GM12865 (cell line): ENCODE data around the gene GNAS.
A peak's percentile ranks its signal among the peaks of the same experiment; 100 is the strongest.

Source experiments
- DNase-seq: peaks from one replicate; pipeline ENCODE4 v3.0.0; 2010; ENCODE audit warnings: low read depth
- H3K4me3 ChIP-seq: 2 replicates; pipeline ENCODE4 v1.5.1; 2011; ENCODE audit warnings: mild to moderate bottlenecking, low read depth, low read length, control low read depth
- CTCF ChIP-seq: IDR thresholded peaks from 2 replicates; pipeline ENCODE4 v1.5.1; 2011; ENCODE audit warnings: low read length, control low read depth, low read depth, inconsistent platforms; ENCODE audit not compliant: insufficient read depth; ENCODE audit errors: missing control alignments

GNAS gene

GRCh38 chr20:58893355-58894120 lies 41.0 kb downstream of the GNAS start:
- peak; percentile 53 for DNase-seq
- peak overlapping the region; percentile 90 for H3K4me3 ChIP-seq
- no peak for TF ChIP-seq CTCF

- no peak for TF ChIP-seq CTCF
- H3K4me3 ChIP-seq = peak overlapping the region; percentile 90
- DNase-seq = no peak
These were observed 42.3 kb downstream of the GNAS start for GRCh38 chr20:58894652-58895447.

DNA sequence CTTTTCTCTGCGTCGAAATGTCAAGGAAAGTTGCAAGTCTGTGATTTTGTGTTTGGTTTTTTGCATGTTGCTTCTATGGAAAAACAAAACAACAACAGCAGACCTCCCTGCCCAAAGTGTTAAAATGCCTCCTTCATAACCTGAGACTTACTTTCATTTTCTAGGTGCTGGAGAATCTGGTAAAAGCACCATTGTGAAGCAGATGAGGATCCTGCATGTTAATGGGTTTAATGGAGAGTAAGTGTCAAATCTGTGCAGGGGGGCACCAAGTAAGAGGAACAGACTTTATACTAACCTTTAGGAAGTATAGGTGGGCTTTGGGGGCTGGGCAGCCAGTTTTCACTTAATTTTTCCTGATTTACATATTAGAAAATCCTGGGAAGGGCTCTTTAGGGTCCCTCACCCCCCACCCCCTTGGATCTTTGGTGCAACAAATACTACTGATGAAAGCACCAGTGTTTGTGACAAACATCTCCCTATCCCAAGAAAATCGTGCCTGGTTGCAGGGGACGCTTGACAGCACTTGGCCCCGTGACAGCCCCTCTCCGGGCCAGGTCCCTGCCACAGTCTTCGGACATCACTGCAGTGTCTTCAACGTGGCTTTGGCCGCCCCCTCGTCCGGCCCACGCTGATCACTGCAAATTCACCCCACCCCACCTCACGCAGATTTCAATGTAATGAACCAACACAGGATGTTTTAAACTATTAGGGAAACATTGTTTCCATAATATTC lies 43.1 kb downstream of the GNAS start:
- H3K4me3 ChIP-seq = no peak overlapping the region
- no peak for TF ChIP-seq CTCF
- no peak for DNase-seq

DNA sequence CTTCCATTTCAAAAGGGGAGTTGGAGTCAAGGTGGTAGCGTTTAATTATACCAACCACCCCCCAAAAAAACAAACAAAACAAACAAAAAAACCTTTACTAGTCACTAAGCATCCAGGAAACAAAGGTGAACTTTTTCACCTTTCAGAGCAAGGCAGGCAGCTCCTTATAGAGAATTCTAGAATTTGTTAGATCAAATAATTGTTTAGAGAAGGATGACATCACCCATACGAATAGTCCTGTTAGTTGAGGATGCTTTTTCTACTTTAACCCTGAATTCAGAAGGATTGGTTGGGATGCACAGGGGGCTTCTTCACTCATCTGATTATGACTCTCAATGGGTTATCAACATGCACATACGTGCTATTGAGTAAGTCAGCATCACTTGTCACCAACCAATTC lies 44.3 kb downstream of the GNAS start:
- H3K4me3 ChIP-seq = no peak overlapping the region
- TF ChIP-seq CTCF = no peak
- no peak for DNase-seq

DNA sequence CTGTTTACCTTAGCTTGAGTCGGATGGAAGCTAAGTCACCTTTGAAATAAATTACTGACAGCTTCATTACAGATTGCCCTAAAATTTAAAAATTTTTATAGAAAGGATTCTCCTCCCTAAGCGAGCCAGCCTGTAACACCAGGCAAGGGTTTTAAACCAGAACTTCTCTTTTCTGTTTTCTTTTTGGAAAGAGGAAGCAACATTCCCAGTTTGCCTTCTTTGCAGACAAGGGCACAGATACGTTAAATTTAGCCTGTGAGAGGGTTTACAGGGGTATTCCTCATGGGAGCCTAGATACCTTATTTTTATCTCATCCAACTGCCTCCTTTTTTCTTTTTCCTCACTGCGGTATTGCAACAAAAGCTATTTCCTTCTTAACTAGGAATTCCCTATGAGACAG lies 45.0 kb downstream of the GNAS start:
- no peak for DNase-seq
- no peak for TF ChIP-seq CTCF
- H3K4me3 ChIP-seq = no peak overlapping the region

GRCh38 chr20:58898629-58899408 lies 46.3 kb downstream of the GNAS start:
- no peak for TF ChIP-seq CTCF

More at GRCh38 chr20:58898629-58899408, 46.3 kb downstream of the GNAS start:
- H3K4me3 ChIP-seq = no peak overlapping the region
- no peak for DNase-seq
